Common myeloid progenitor, CD34-positive (primary cell): ENCODE results near the gene LPP.

Source experiments
- CTCF ChIA-PET: fragments of 350-600 bp; sonication (Branson Sonifier 250); formaldehyde crosslinking; loops from one replicate; lab custom pipeline; 2021; ENCODE audit warnings: antibody characterized with exemption; lab: Charles Lee
- POLR2A ChIA-PET: fragments of 350-600 bp; sonication (Branson Sonifier 250); formaldehyde crosslinking; loops from one replicate; lab custom pipeline; 2021; ENCODE audit warnings: antibody characterized with exemption; lab: Charles Lee
- DNase-seq, 3 donors: peaks; one replicate each; pipeline versions ENCODE4 v3.0.0 to v3.0.0-alpha.2; 2013
- H3K27ac ChIP-seq, 2 experiments: 1 replicate in 1 of 2; 2 replicates in 1 of 2; pipeline ENCODE4 v1.7.0; 2013; ENCODE audit warnings: inconsistent platforms in 2 of 2, low read length in 2 of 2, mild to moderate bottlenecking in 2 of 2, low read depth in 1 of 2, moderate library complexity in 1 of 2; ENCODE audit not compliant: severe bottlenecking in 2 of 2, insufficient read depth in 1 of 2, poor library complexity in 1 of 2
- H3K27me3 ChIP-seq, 5 experiments: replicated peaks in 2 of 5; 1 replicate in 3 of 5; 2 replicates in 2 of 5; pipeline versions ENCODE4 v1.6.1 to v1.7.0; 2013; ENCODE audit warnings: low read length in 4 of 5, mild to moderate bottlenecking in 2 of 5, moderate library complexity in 2 of 5, inconsistent platforms in 1 of 5; ENCODE audit not compliant: insufficient read depth in 5 of 5, control insufficient read depth in 4 of 5
- H3K36me3 ChIP-seq, 4 experiments: 1 replicate in 2 of 4; 2 replicates in 2 of 4; pipeline versions ENCODE4 v1.6.1 to v1.7.0; 2013; ENCODE audit warnings: low read length in 3 of 4, control low read depth in 1 of 4, mild to moderate bottlenecking in 1 of 4; ENCODE audit not compliant: control insufficient read depth in 4 of 4, insufficient read depth in 4 of 4
- H3K4me1 ChIP-seq, 4 experiments: 1 replicate in 3 of 4; 2 replicates in 1 of 4; pipeline versions ENCODE4 v1.6.1 to v1.7.1; 2013; ENCODE audit warnings: low read length in 3 of 4, mild to moderate bottlenecking in 3 of 4, control low read depth in 1 of 4, inconsistent platforms in 1 of 4, moderate library complexity in 1 of 4; ENCODE audit not compliant: control insufficient read depth in 4 of 4, insufficient read depth in 4 of 4; ENCODE audit errors: control extremely low read depth in 1 of 4
- H3K4me3 ChIP-seq, 7 experiments: 1 replicate in 4 of 7; 2 replicates in 3 of 7; pipeline versions ENCODE4 v1.5.1 to v1.7.0; 2013; ENCODE audit warnings: mild to moderate bottlenecking in 7 of 7, low read length in 6 of 7, moderate library complexity in 6 of 7, inconsistent platforms in 2 of 7, low read depth in 2 of 7, control low read depth in 1 of 7; ENCODE audit not compliant: insufficient read depth in 4 of 7, control insufficient read depth in 1 of 7; ENCODE audit errors: extremely low read depth in 1 of 7
- H3K9me3 ChIP-seq, 5 experiments: 1 replicate in 4 of 5; 2 replicates in 1 of 5; pipeline versions ENCODE4 v1.6.1 to v1.7.1; 2013; ENCODE audit warnings: low read length in 4 of 5, mild to moderate bottlenecking in 2 of 5, inconsistent platforms in 1 of 5, low read depth in 1 of 5, moderate library complexity in 1 of 5; ENCODE audit not compliant: control insufficient read depth in 4 of 5, insufficient read depth in 2 of 5; ENCODE audit errors: control extremely low read depth in 1 of 5
- WGBS: methylation state at CpG from one replicate; pipeline ENCODE4 v1.1.5; 2013; ENCODE audit not compliant: insufficient coverage; 5-methylcytosine and 5-hydroxymethylcytosine counted together

Gene LPP

GRCh38 chr3:188722963-188723362 lies 569.0 kb downstream of the LPP start:
- Histone ChIP-seq H3K27ac (no peak overlapping the region), H3K9me3 (no peaks in the 10 kb centered on the region), H3K4me1 (no peaks in the 10 kb centered on the region), H3K36me3 (no peaks in the 10 kb centered on the region), H3K4me3 (no peak overlapping the region), H3K27me3 (no peaks in the 10 kb centered on the region)
- 100% methylated on average over 1 of the region's 3 CpGs for WGBS
- CTCF ChIA-PET, result interaction anchor here (1.3 kb wide), 1 partner anchor 982 kb away, joined by 3 read pairs; no protein-coding TSS in a partner anchor
- DNase-seq, result no peak
- POLR2A ChIA-PET, result interaction anchor here (0.5 kb wide), 1 partner anchor 239 kb away, joined by 3 read pairs; no protein-coding TSS in a partner anchor

- ChIA-PET CTCF (interaction anchor here (1.0 kb wide), 1 partner anchor 14 kb away, joined by 3 read pairs; no protein-coding TSS in a partner anchor), POLR2A (no interaction called here)
These were observed 573.1 kb downstream of the LPP start for GRCh38 chr3:188727052-188727451.

GRCh38 chr3:188728371-188728896 lies 574.5 kb downstream of the LPP start:
- Histone ChIP-seq H3K9me3 (no peaks in the 10 kb centered on the region), H3K27ac (no peak overlapping the region), H3K27me3 (no peaks in the 10 kb centered on the region), H3K4me3 (no peak overlapping the region), H3K4me1 (peaks cover 0 to 5% (median 3%) of the 10 kb centered on the region in 4 experiments), H3K36me3 (no peaks in the 10 kb centered on the region)
- DNase-seq, result no peak
- POLR2A ChIA-PET, result no interaction called here
- CTCF ChIA-PET, result interaction anchor here (0.6 to 1.1 kb wide), 2 partner anchors 18 to 471 kb away, joined by 3 read pairs; no protein-coding TSS in a partner anchor
- no CpG with 5 or more reads among the region's 1 CpG for WGBS

More at GRCh38 chr3:188727052-188727451, 573.1 kb downstream of the LPP start:
- 100% methylated on average over 1 of the region's 2 CpGs for WGBS
- no peaks in the 10 kb centered on the region for H3K27me3 ChIP-seq
- no peak overlapping the region for H3K4me3 ChIP-seq
- H3K36me3 ChIP-seq, result no peaks in the 10 kb centered on the region
- H3K27ac ChIP-seq, result no peak overlapping the region
- DNase-seq, result no peak
- peaks cover 0 to 5% (median 3%) of the 10 kb centered on the region in 4 experiments for H3K4me1 ChIP-seq
- no peaks in the 10 kb centered on the region for H3K9me3 ChIP-seq

GRCh38 chr3:188729422-188729821 lies 575.5 kb downstream of the LPP start:
- Histone ChIP-seq H3K27ac (no peak overlapping the region), H3K4me3 (no peak overlapping the region), H3K9me3 (no peaks in the 10 kb centered on the region), H3K36me3 (no peaks in the 10 kb centered on the region), H3K27me3 (no peaks in the 10 kb centered on the region), H3K4me1 (peaks cover 0 to 5% (median 3%) of the 10 kb centered on the region in 4 experiments)
- no peak for DNase-seq
- ChIA-PET POLR2A (no interaction called here), CTCF (no interaction called here)
- WGBS, result no CpG with 5 or more reads among the region's 1 CpG

- H3K9me3 ChIP-seq, result no peaks in the 10 kb centered on the region
- DNase-seq, result no peak
- H3K27ac ChIP-seq, result no peak overlapping the region
- WGBS, result 100% methylated on average over 1 of the region's 1 CpG
- CTCF ChIA-PET, result interaction anchor here (0.6 kb wide), 1 partner anchor 1476 kb away, joined by 3 read pairs; no protein-coding TSS in a partner anchor
- H3K4me1 ChIP-seq, result no peaks in the 10 kb centered on the region
- no peaks in the 10 kb centered on the region for H3K27me3 ChIP-seq
- no peak overlapping the region for H3K4me3 ChIP-seq
- POLR2A ChIA-PET, result no interaction called here
- H3K36me3 ChIP-seq, result no peaks in the 10 kb centered on the region
These were observed 580.4 kb downstream of the LPP start for GRCh38 chr3:188734395-188734794.

GRCh38 chr3:188739511-188739910 lies 585.6 kb downstream of the LPP start:
- Histone ChIP-seq H3K27ac (no peak overlapping the region), H3K36me3 (no peaks in the 10 kb centered on the region), H3K4me1 (no peaks in the 10 kb centered on the region), H3K9me3 (no peaks in the 10 kb centered on the region), H3K27me3 (no peaks in the 10 kb centered on the region), H3K4me3 (no peak overlapping the region)
- ChIA-PET CTCF (interaction anchor here (0.5 kb wide), 1 partner anchor 400 kb away, joined by 3 read pairs; no protein-coding TSS in a partner anchor), POLR2A (no interaction called here)
- DNase-seq, result no peak

GRCh38 chr3:188740010-188740409 lies 586.1 kb downstream of the LPP start:
- WGBS, result no CpG with 5 or more reads among the region's 1 CpG
- no peak for DNase-seq
- H3K4me3 ChIP-seq, result no peak overlapping the region
- no peak overlapping the region for H3K27ac ChIP-seq
- no peaks in the 10 kb centered on the region for H3K4me1 ChIP-seq
- CTCF ChIA-PET, result no interaction called here
- H3K9me3 ChIP-seq, result no peaks in the 10 kb centered on the region
- no peaks in the 10 kb centered on the region for H3K27me3 ChIP-seq
- H3K36me3 ChIP-seq, result no peaks in the 10 kb centered on the region
- POLR2A ChIA-PET, result no interaction called here
